DMS 273 (cell line): ENCODE data around the gene GMPR2.

Experiments used
- DNase-seq: peaks from one replicate; lab custom pipeline; 2025; ENCODE audit not compliant: unreplicated experiment; lab: John Stamatoyannopoulos, UW

The GMPR2 gene

GRCh38 chr14:24232645-24233537, at the start of gene GMPR2:
GMPR2 (plus strand) TSS chr14:24232929; CDS start chr14:24233254, 325 bp downstream.
- DNase-seq, result no peak

- DNase-seq, result peak; percentile 35
Observed at GRCh38 chr14:24183014-24183481, 49.7 kb upstream of the GMPR2 start.

GRCh38 chr14:24184104-24184970, 48.4 kb upstream of the GMPR2 start:
- no peak for DNase-seq

- no peak for DNase-seq
Observed at GRCh38 chr14:24185026-24185425, 47.7 kb upstream of the GMPR2 start.

- no peak for DNase-seq
Observed at GRCh38 chr14:24185741-24186140, 47.0 kb upstream of the GMPR2 start.

GRCh38 chr14:24186831-24187538, 45.7 kb upstream of the GMPR2 start:
- DNase-seq, result no peak

- no peak for DNase-seq
Observed at GRCh38 chr14:24187539-24187915, 45.2 kb upstream of the GMPR2 start.

GRCh38 chr14:24188251-24189058, 44.3 kb upstream of the GMPR2 start, which contains the start of gene IPO4:
IPO4 (minus strand) TSS chr14:24188816; CDS start chr14:24188787, 29 bp downstream.
- DNase-seq, result peak; percentile 99

- no peak for DNase-seq
Observed at GRCh38 chr14:24189059-24189375, 43.7 kb upstream of the GMPR2 start.

GRCh38 chr14:24189460-24189859, 43.3 kb upstream of the GMPR2 start:
- no peak for DNase-seq

GRCh38 chr14:24190416-24190815, 42.3 kb upstream of the GMPR2 start:
- DNase-seq, result no peak

GRCh38 chr14:24192933-24193332, 39.8 kb upstream of the GMPR2 start:
- DNase-seq, result no peak

GRCh38 chr14:24194186-24194872, 38.4 kb upstream of the GMPR2 start:
- DNase-seq, result no peak

GRCh38 chr14:24194873-24195185, 37.9 kb upstream of the GMPR2 start:
- no peak for DNase-seq

GRCh38 chr14:24195186-24196070, 37.3 kb upstream of the GMPR2 start, which contains the start of gene TM9SF1:
TM9SF1 (minus strand) TSS chr14:24195441; CDS start chr14:24195019, 422 bp downstream.
- DNase-seq, result peak; percentile 90

GRCh38 chr14:24196071-24197055, 36.4 kb upstream of the GMPR2 start:
- DNase-seq, result peak; percentile 68

- DNase-seq, result no peak
Observed at GRCh38 chr14:24197056-24197450, 35.7 kb upstream of the GMPR2 start.
